Measurements from ENCODE around the gene TMTC1.

GRCh38 chr12:29682088-29682487, 101.7 kb downstream of the TMTC1 start:
- TF ChIP-seq POLR2A (IDR thresholded peaks at IDR 0.05; ENCODE audit: low read depth): no peak
- no peak for TF ChIP-seq CTCF (IDR thresholded peaks at IDR 0.05)
- no peak for TF ChIP-seq EP300 (IDR thresholded peaks at IDR 0.05)
- TF ChIP-seq POLR2AphosphoS5 (IDR thresholded peaks at IDR 0.05): no peak
